Right ventricle myocardium inferior (tissue), 1 donor: ENCODE measurements around the gene UBTF. TPM values are rescaled to one million over a fixed set of nuclear protein-coding genes. Genes with fewer than 3 reads are reported as not detected.
A peak's percentile ranks its signal among the peaks of the same experiment; 100 is the strongest.

ENCODE experiments used
- ATAC-seq: fragments of 200-7000 bp; cut with Tn5 transposase; one replicate; pipeline ENCODE4 v1.9.1; 2020; ENCODE audit warnings: mild to moderate bottlenecking, moderate library complexity
- DNase-seq: peaks from one replicate; pipeline ENCODE4 v3.0.0; 2021; ENCODE audit errors: missing footprints
- intact Hi-C: fragments of 100-400 bp; cut with DNase I; formaldehyde crosslinking; loops from one replicate; pipeline ENCODE4 v1.11.0; 2022
- long read RNA-seq: library from polyadenylated mRNA; unstranded; transcript quantifications from one replicate; pipeline ENCODE4 v2.0.0, GENCODE V29; 2021
- total RNA-seq: library from RNA; stranded (reverse); fragmentation: NEBNext Ultra II Directional; extraction: Animal tissue kit (Norgen Biotek cat#: 25700); gene quantifications from one replicate; pipeline ENCODE4 v1.2.1, GENCODE V29; 2021
- donor health status: DM: no; HTN: yes; CAD: no; lungs with severe emphysema.

The UBTF gene, protein sequence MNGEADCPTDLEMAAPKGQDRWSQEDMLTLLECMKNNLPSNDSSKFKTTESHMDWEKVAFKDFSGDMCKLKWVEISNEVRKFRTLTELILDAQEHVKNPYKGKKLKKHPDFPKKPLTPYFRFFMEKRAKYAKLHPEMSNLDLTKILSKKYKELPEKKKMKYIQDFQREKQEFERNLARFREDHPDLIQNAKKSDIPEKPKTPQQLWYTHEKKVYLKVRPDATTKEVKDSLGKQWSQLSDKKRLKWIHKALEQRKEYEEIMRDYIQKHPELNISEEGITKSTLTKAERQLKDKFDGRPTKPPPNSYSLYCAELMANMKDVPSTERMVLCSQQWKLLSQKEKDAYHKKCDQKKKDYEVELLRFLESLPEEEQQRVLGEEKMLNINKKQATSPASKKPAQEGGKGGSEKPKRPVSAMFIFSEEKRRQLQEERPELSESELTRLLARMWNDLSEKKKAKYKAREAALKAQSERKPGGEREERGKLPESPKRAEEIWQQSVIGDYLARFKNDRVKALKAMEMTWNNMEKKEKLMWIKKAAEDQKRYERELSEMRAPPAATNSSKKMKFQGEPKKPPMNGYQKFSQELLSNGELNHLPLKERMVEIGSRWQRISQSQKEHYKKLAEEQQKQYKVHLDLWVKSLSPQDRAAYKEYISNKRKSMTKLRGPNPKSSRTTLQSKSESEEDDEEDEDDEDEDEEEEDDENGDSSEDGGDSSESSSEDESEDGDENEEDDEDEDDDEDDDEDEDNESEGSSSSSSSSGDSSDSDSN
- 57.5 TPM for total RNA-seq
- long read RNA-seq, full-length matches to known transcripts = 35 of 75 reads
- long read RNA-seq, partial matches to known transcripts = 12 of 75 reads
- long read RNA-seq, other reads (novel, unspliced or antisense) = 28 of 75 reads

DNA sequence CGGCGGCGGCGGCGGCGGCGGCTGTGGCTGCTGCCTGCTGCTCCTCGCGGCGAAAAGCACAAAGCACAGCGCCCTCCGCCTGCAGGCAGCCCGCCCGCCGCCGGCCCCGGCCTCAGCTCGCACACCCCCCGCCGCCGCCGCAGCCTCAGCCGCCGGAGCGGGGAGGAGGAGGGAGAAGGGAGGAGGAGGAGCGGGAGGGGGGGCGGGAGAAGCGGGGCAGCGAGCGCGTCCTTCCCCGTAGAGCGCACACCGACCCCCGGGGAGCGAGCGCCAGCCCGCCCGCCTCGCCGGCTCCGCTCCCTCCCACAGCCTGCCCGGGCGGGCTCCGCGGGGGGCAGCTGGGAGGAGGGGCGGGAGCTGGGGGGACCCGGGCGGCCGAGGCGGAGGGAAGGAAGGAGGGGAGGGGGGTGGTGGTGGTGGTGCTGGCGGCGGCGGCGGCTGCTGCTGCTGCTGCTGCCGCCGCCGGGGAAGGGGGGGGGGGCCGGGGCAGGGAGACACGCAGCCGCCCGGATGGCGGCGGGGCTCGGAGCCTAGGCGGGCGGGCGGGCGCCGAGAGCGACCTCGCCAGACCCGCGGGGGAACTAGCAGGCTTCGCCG, at the start of gene UBTF:
Gene UBTF, minus strand, starts transcription at position 60 of the 597 bp plus-strand sequence. CDS start 1,446 bp downstream, outside the sequence.
- ATAC-seq (peak; percentile 23), DNase-seq (peak; percentile 84)
- intact Hi-C loops = loop anchor here (5.0 kb wide), 1 partner anchor 53 kb away; no protein-coding TSS in a partner anchor

DNA sequence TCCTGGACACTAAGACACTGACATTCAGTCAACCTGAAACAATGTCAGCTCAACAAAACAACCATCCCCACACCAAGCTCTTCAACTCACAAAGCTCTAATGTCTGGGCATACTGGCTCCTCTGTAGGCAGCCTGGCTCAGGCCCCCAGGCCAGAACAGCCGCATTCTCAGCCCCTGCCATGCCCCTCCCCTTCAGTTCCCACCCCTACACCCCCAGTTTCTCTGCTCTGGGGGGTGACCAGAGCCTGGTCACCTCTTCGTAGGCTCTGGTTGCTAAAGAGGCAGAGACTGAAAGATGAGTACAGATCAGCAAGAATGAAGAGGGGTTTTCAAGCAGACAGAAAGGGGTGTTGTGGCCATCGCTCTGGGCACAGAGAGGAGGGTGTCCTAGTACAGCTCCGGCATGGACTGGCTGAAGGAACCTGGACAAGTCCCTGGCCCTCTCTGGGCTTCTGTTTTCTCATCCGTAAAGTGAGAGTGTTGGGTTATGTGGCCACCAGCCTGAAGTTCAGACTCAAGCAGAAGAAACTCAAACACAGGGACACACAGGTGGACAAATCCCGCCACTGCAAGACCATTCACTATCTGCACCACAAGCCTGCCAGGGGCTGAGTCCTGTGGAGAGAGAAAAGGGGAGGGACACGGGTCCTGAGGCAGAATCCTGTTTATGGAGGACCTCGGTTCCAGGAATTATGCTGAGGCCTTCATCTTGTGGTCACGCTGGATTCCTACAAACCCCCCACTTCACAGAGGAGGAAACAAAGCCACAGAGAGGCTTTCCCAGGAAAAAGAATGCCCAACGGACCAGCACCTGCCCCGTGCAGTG, 49.4 kb upstream of the UBTF start:
- ATAC-seq (no peak), DNase-seq (no peak)
- intact Hi-C loops = no loop called here

DNA sequence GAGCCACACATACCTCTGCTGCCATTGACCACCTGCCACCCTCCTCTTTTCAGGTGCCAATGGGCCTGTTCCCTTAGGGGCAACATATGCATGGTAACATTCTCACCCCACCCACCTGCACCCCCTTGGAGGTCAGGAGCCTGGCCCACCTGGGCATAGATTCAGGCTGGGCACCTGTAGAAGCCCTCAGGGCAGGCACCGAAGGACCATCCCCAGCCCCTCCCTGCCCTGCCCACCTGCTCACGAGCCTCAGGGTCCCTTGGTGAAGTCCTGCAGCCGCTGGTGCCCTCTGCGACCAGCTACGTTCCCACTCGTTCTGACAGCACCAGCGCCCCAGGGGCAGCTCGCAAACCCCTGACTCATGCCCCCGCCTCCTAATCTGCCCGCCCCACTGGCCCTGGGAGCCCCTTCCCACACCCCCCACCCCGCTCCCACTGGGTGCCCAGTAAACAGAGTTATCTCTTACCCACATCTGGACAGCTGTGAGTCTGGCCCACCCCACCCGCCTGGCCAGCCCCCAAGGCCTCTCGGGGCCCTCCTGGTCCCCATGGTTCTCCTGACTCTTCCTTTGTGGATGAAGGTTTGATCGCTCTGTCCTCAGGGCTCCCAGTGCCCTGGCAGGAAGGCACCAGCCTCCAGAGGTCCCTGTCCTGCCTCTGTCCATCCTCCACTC, 48.5 kb upstream of the UBTF start, which contains the start of gene SLC4A1:
Gene SLC4A1, minus strand, starts transcription at position 318 of the 673 bp plus-strand sequence. CDS start 5,269 bp downstream, outside the sequence.
- peak; percentile 60 for DNase-seq
- intact Hi-C loops = no loop called here
- ATAC-seq = no peak

DNA sequence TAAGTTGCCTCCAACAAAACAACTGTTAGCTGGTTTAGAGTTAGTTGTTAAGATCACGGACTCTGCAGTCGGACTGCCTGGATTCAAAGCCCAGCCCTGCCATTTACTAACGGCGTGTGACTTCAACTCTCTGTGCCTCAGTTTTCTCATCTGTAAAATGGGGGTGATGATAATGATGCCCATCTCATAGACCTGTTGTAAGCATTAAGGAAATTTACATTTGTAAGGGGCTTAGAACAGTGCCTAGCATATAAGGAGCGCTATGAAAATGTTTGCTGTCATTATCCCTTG, 47.6 kb upstream of the UBTF start:
- DNase-seq (no peak), ATAC-seq (no peak)
- intact Hi-C loops = no loop called here

DNA sequence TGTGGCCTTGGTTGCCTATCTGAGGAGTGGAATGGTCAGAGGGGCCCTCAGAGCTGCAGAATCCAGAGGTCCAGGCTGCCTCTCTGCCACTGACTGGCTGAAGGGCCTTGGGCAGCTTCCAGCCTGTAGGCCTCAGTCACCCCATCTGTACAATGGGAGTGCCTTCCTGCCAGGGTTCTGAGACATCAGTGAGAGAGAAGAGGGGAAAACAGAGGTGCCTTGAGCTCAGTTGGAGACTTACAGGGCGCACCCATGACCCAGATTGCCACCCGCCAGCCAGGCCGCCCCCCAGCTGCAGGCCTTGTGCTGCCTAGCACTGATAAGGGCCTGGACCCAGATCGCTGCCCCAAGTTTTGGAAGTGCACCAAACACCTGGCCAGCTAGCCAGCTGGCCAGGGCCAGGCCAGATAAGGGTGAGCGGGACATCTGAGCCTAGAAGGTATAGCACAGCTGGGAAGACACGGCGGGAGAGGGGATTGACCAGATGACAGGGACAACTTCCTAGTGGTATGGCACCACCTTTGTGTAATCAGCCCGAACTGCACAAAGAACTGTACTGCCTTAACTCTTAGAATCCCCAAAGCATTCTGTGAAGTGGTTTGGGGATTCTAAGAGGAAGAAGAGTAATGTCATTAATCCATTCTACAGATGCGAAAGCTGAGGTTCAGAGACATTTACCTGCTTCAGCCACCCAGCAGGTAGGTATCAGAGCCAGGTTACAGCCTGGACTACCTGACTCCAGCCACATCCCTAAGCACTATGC, 47.1 kb upstream of the UBTF start:
- no peak for ATAC-seq
- intact Hi-C loops = no loop called here

DNA sequence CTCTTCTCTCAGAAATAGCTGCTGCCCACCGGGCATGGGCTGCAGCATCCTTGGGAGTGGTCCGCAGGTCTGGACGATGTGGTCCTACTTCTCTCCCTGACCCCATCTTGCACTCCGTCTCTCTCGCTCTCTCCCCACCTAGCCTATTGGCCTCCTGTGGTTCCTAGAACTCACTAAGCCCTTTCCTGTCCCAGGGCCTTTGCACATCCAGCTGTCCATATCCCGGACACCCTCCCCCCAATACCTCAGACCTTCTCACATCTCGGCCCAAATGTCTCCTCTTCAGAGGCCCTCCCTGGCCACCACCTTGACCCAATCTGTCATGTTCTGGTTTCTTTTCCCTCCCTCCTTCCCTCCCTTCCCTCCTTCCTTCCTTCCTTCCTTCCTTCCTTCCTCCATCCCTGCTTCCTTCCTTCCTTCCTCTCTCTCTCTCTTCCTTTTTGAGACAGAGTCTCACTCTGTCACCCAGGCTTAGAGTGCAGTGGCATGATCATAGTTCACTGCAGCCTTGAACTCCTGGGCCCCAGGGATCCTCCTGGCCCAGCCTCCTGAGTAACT, 43.9 kb upstream of the UBTF start:
- ATAC-seq (no peak), DNase-seq (peak; percentile 37)
- intact Hi-C loops = no loop called here

More for the DNA sequence above, 47.1 kb upstream of the UBTF start:
- no peak for DNase-seq

DNA sequence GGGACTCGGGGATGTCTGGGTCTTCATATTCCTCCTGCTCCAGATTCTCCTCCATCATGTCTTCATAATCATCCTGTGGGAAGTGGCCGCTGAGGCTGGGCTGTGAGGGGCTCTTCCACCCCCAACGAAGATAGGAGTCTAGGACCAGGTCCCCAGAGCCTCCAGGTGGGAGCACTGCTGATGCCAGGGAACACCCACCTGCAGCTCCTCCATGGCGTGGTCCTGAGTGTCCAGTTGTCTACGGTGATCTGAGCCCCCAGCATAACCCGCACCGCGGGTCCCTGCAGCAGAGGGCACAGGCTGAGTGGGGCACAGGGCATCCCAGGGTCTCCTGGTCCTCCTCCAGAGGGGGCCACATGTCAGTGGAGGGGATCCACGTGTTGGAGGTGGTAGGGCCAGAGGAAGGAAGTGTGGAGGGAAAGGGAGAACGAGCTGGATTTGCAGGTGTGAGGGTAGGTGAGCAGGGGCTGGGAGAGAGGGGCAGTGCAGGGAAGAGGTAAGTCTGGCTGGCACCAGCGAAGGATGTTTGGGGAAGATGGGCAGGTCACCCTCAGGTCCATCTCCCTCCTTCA, 43.3 kb upstream of the UBTF start:
- intact Hi-C loops = no loop called here
- ATAC-seq (no peak), DNase-seq (peak; percentile 17)

DNA sequence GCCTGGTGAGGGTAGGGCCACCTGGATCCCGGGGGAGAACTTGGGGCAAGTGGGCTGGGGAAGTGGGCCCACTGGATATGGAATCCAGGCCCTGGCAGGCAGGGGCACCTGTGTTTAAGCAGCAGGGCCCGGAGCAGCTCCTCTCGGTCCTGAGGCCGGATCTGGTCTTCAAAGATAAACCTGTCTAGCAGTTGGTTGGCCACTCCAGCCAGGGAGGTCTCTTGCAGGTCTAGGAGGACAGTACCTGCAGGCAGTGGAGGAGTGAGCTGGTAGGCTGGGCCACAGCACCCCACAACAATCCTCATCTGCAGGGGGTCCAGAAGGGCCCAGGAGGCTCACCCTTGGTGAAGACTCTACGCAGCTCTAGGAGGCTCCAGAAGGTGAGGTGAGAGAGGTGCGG, 40.8 kb upstream of the UBTF start:
- intact Hi-C loops = no loop called here
- DNase-seq = peak; percentile 56
- ATAC-seq = no peak

DNA sequence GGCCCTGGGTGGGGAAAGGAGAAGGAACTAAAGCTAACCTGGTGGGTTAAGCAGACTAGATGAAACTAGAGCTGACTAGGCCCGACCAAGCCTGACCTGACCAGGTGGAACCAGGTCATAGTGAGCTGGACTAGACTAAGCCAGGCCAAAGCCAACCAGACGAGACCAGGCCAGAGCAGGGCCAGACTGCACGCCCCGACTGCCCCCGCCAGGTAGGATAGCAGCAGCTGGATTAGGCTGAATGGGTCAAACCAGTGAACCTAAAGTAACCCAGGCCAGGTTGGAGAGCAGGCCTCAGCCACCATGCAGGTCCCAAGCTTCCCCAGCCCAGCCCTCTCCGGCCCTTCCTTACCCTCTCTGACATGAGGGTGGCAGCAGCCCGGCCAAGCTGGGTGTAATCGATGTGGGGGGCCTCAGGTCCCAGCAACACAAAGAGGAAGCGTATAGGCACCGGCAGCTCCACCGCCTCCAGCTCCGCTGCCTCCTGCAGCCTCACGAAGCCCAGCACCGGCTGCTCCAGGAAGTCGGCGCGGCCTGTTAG, 39.4 kb upstream of the UBTF start:
- intact Hi-C loops = no loop called here
- DNase-seq (peak; percentile 7), ATAC-seq (no peak)

DNA sequence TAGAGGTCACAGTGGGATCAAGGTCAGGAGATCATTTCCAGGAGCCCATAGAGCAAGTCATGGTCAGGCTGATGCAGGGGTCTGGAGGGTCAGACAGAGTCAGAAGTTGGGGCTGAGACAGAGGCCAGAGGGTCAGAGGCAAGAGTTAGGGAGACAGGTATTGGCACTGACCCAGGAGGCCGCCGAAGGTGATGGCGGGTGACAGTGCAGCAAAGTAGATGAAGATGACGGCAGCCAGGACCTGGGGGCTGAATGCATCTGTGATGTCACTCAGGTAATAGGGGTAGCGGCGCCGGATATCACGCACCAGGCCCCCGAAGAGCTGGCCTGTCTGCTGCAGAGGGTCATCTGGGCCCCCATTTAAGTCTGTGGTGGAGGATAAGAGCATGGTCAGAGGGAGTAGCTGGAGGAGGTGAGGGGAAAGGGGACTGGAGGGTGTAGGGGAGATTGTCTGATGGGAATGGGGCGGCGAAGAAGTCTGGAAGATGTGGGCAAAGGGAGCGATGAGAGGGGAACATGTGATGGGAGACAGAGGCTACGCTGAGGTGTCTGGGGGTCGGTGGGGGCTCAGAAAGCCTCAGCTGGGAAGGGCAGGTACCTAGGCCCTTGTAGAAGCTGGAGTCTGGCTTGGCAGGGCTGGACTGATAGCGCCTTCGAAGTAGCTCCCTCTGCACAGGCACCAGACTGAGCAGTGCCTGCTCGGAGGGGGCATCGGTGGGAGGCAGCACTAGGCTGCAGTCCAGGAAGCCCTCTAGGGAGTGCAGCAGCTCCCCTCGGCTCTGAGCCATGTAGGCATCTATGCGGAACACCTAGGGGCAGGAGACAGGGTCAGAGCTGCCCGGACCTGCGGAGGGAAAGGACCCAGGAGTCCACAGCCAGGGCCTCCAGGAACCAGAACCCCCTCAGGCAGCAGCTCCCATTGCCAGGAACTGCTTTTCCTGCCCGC, 38.6 kb upstream of the UBTF start:
- DNase-seq = peak; percentile 31
- intact Hi-C loops = no loop called here
- ATAC-seq = no peak

DNA sequence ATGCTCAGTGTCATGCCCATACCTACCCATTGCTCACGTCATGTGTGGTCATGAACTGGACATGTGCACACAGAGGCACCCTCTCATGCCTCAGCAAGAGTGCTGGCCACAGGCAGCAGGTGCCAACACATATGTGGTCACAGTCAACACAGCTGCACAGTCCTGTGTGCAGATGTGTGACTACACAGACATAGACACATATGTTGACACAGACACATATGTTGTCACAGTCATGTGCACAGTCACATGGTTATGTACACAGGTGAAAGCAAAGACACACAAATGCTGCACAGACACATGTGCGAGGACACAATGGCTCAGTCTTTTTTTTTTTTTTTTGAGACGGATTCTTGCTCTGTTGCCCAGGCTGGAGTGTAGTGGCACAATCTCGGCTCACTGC, 37.2 kb upstream of the UBTF start:
- intact Hi-C loops = no loop called here
- ATAC-seq = no peak
- DNase-seq = no peak

DNA sequence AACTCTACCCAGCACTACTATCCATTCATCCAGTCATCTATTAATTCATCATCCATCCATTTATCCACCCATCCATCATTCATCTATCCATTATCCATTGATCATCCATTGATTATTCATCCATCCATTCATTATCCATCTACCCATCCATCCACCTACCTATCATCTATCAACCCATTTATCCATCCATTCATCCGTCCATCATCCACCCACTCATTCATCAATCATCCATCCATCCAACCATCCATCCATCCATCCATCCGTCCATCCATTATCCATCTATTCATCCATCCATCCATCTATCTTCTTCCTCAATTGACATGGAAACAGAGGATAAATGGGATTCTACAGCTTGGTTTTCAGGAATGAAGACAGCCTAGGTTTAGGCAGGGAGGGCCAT, 36.4 kb upstream of the UBTF start:
- ATAC-seq = no peak
- no peak for DNase-seq
- intact Hi-C loops = no loop called here

DNA sequence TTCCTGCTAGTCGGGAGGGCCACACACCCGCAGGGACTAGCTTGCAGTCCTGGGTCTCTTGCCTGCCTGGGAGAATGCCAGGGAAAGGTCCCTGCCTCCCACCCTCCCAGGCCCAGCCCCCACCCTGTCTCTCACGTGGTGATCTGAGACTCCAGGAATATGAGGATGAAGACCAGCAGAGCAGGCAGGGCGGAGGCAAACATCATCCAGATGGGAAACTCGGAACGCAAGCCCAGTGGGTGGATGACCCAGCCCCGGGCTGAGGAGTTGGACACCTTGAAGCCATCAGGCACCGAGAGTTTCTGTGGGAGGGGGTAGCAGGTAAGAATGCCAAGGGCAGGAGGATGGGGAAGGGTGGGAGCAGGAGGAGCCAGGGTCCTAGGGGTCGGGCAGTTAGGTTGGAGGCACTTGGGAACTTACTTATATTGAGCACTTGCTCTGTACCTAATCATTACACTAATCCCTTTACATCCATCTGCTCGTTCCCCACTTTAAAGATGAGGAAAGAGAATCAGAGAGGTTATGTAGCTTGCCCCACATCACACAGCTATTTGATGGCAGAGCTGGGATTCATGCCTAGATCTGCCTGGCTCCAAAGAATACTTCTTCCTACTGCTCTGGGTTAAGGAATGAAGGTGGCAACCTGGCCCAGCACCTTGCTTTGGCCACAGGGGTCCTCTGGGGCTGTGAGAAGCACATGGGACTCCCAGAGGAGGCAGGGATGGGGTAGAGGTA, 35.1 kb upstream of the UBTF start:
- DNase-seq (no peak), ATAC-seq (no peak)
- intact Hi-C loops = no loop called here

DNA sequence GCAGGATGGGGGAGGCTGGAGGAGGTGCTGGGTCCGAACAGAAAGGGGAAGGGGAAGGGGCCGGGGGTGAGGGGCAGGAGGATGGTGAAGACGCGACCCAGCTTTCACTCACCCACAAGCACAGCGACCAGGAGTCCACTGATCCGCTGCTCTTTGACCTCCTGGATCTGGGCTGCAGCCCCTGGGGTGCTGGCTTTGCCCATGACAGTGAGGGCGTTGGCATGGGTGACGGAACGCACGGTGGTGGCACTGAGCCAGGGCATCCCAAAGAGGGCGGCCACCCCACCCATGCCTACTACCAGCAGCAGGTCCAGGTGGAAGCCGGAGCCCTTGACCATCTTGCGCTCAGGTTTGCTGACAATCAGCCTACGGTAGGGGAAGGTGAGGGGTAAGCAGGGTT, 33.5 kb upstream of the UBTF start:
- no peak for ATAC-seq
- intact Hi-C loops = no loop called here
- DNase-seq = no peak

DNA sequence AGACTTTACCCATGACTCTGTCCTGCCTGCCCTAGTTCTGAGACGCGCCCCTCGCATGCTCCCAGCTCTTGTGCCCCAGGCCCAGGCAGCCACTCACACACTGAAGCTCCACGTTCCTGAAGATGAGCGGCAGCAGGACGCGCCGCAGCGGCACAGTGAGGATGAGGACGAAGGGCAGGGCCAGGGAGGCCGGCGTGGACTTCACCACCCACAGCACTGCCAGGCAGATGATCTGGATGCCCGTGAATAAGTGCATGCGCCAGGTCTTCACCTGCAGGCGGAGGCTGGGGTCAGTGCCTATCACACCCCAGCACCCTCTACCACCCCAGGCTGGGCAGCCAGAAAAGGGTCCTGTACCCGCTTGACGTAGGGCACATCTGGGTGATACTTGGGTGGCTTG, 31.6 kb upstream of the UBTF start:
- no peak for DNase-seq
- ATAC-seq = no peak

More for the DNA sequence above, 31.6 kb upstream of the UBTF start:
- intact Hi-C loops = no loop called here
